ENCODE data around the gene NAAA. TPM values are rescaled to one million over a fixed set of nuclear protein-coding genes. Genes with fewer than 3 reads are reported as not detected.
A peak's percentile ranks its signal among the peaks of the same experiment; 100 is the strongest.
"Not testable (repeated sequence)": the region's sequence is repeated elsewhere in the genome, so short reads cannot be mapped to it uniquely, and the experiment has no call there.

NAAA gene
- total RNA-seq, 2 donors from 2014 or later, result 10.5 to 19.7 TPM

- Histone ChIP-seq H3K4me1 (no peaks in the 10 kb centered on the region), H3K27me3 (no peaks in the 10 kb centered on the region), H3K4me3 (no peak overlapping the region), H3K27ac (no peak overlapping the region), H3K36me3 (replicated peaks in 1 of 2; ENCODE audit: insufficient read depth in 1 of 2, low read depth in 2 of 2) (peaks cover 0 to 4% of the 10 kb centered on the region in 2 donors), H3K9me3 (no peaks in the 10 kb centered on the region)
- no peak for ATAC-seq
- 97 to 100% methylated on average over 2 of the region's 2 CpGs for WGBS, 2 donors
- intact Hi-C loops (cut with DNase I), result no loop called here
- no peak for DNase-seq
- no peak for TF ChIP-seq CTCF (IDR thresholded peaks at IDR 0.05)
- TF ChIP-seq POLR2A (IDR thresholded peaks at IDR 0.05), result no peak
Observed at GRCh38 chr4:75921910-75922309, 18.9 kb downstream of the NAAA start.

- no peaks in the 10 kb centered on the region for H3K9me3 ChIP-seq
- intact Hi-C loops (cut with DNase I), result no loop called here
- H3K4me1 ChIP-seq, result peaks cover 7% of the 10 kb centered on the region
- ATAC-seq (no peak), DNase-seq (no peak)
- peaks cover 0 to 4% of the 10 kb centered on the region in 2 donors for H3K36me3 ChIP-seq (replicated peaks in 1 of 2; ENCODE audit: insufficient read depth in 1 of 2, low read depth in 2 of 2)
- no peak overlapping the region for H3K4me3 ChIP-seq
- H3K27me3 ChIP-seq, result no peaks in the 10 kb centered on the region
- no peak for TF ChIP-seq CTCF (IDR thresholded peaks at IDR 0.05)
- no peak for TF ChIP-seq POLR2A (IDR thresholded peaks at IDR 0.05)
- 95 to 96% methylated on average over 4 of the region's 4 CpGs for WGBS, 2 donors
- no peak overlapping the region for H3K27ac ChIP-seq
Observed at GRCh38 chr4:75920327-75920726, 20.5 kb downstream of the NAAA start.

GRCh38 chr4:75919920-75920319 lies 20.9 kb downstream of the NAAA start:
- Histone ChIP-seq H3K27ac (no peak overlapping the region), H3K9me3 (no peaks in the 10 kb centered on the region), H3K4me3 (no peak overlapping the region), H3K36me3 (replicated peaks in 1 of 2; ENCODE audit: insufficient read depth in 1 of 2, low read depth in 2 of 2) (peaks cover 0 to 4% of the 10 kb centered on the region in 2 donors), H3K27me3 (no peaks in the 10 kb centered on the region), H3K4me1 (peaks cover 7% of the 10 kb centered on the region)
- 40 to 45% methylated on average over 2 to 3 of the region's 3 CpGs for WGBS, 2 donors
- ATAC-seq (no peak), DNase-seq (no peak)
- intact Hi-C loops (cut with DNase I), result loop anchor here (10.0 kb wide), 1 partner anchor 155 kb away; the partner anchor contains the start of gene ART3
- TF ChIP-seq CTCF (IDR thresholded peaks at IDR 0.05) (no peak), POLR2A (IDR thresholded peaks at IDR 0.05) (no peak)

GRCh38 chr4:75916091-75916661 lies 24.6 kb downstream of the NAAA start:
- intact Hi-C loops (cut with DNase I), result loop anchor here (10.0 kb wide), 1 partner anchor 159 kb away; the partner anchor contains the start of gene ART3
- TF ChIP-seq POLR2A (IDR thresholded peaks at IDR 0.05) (no peak), CTCF (IDR thresholded peaks at IDR 0.05) (peak; percentile 72 to 91 (median 83))
- ATAC-seq, result peak; percentile 90
- Histone ChIP-seq H3K4me3 (no peak overlapping the region), H3K27ac (peak overlapping the region in 3 of 4 donors; percentile 50 to 65 (median 51)), H3K27me3 (no peaks in the 10 kb centered on the region), H3K4me1 (peaks cover 7% of the 10 kb centered on the region), H3K9me3 (no peaks in the 10 kb centered on the region), H3K36me3 (replicated peaks in 1 of 2; ENCODE audit: insufficient read depth in 1 of 2, low read depth in 2 of 2) (peaks cover 0 to 4% of the 10 kb centered on the region in 2 donors)
- DNase-seq, result peak; percentile 29 to 52 (median 45)
- WGBS, 2 donors, result 6 to 11% methylated on average over 1 of the region's 1 CpG

- intact Hi-C loops (cut with DNase I), result loop anchor here (10.0 kb wide), 1 partner anchor 162 kb away; the partner anchor contains the start of gene ART3
- Histone ChIP-seq H3K27ac (no peak overlapping the region), H3K27me3 (no peaks in the 10 kb centered on the region), H3K4me1 (peaks cover 7% of the 10 kb centered on the region), H3K9me3 (no peaks in the 10 kb centered on the region), H3K36me3 (replicated peaks in 1 of 2; ENCODE audit: insufficient read depth in 1 of 2, low read depth in 2 of 2) (no peaks in the 10 kb centered on the region), H3K4me3 (no peak overlapping the region)
- no peak for TF ChIP-seq POLR2A (IDR thresholded peaks at IDR 0.05)
- TF ChIP-seq CTCF (IDR thresholded peaks at IDR 0.05), result no peak
- 52 to 70% methylated on average over 6 of the region's 6 CpGs for WGBS, 2 donors
- DNase-seq (no peak), ATAC-seq (no peak)
Observed at GRCh38 chr4:75912968-75913367, 27.8 kb downstream of the NAAA start.

- H3K4me3 ChIP-seq; H3K27ac ChIP-seq; H3K27me3 ChIP-seq; DNase-seq; H3K9me3 ChIP-seq; H3K4me1 ChIP-seq; ATAC-seq; H3K36me3 ChIP-seq (replicated peaks in 1 of 2; ENCODE audit: insufficient read depth in 1 of 2, low read depth in 2 of 2): not testable (repeated sequence)
- 90 to 92% methylated on average over 6 of the region's 6 CpGs for WGBS, 2 donors
- intact Hi-C loops (cut with DNase I), result loop anchor here (10.0 kb wide), 1 partner anchor 164 kb away; the partner anchor contains the start of gene ART3
Observed at GRCh38 chr4:75910831-75911230, 30.0 kb downstream of the NAAA start.

Data from body of pancreas (tissue), 4 donors.